BJ (cell line): ENCODE measurements around the gene LSM3. TPM values are rescaled to one million over a fixed set of nuclear protein-coding genes. Genes with fewer than 3 reads are reported as not detected.

ENCODE experiments used
- CTCF ChIA-PET: fragments of 350-600 bp; formaldehyde crosslinking; extraction: SDS; loops from one replicate; lab custom pipeline; 2021; ENCODE audit warnings: antibody characterized with exemption, inconsistent platforms; lab: Yijun Ruan, JAX
- POLR2A ChIA-PET: fragments of 300-600 bp; sonication (Branson Sonifier 250); formaldehyde crosslinking; extraction: SDS; loops from one replicate; lab custom pipeline; 2021; ENCODE audit warnings: antibody characterized with exemption; lab: Charles Lee
- DNase-seq: peaks from one replicate; pipeline ENCODE4 v3.0.0-alpha.2; 2011; ENCODE audit warnings: low read depth
- H3K27me3 ChIP-seq: 2 replicates; pipeline ENCODE4 v1.6.0; 2011; ENCODE audit warnings: low read length; ENCODE audit not compliant: control insufficient read depth, insufficient read depth
- H3K36me3 ChIP-seq: 2 replicates; pipeline ENCODE4 v1.5.1; 2011; ENCODE audit warnings: low read length; ENCODE audit not compliant: control insufficient read depth, insufficient read depth
- H3K4me3 ChIP-seq: 2 replicates; pipeline ENCODE4 v1.5.1; 2011; ENCODE audit warnings: low read depth, mild to moderate bottlenecking, control low read depth, low read length
- CTCF ChIP-seq: IDR thresholded peaks from 2 replicates; pipeline ENCODE4 v1.5.1; 2011; ENCODE audit warnings: low read depth, mild to moderate bottlenecking, control low read depth, inconsistent platforms, low read length, moderate library complexity; ENCODE audit not compliant: insufficient read depth
- polyA plus RNA-seq: library from polyadenylated mRNA; depleted of rRNA; stranded (reverse); fragments of >200 nt; gene quantifications from 2 replicates; pipeline ENCODE4 v1.2.3, GENCODE V29; 2011

LSM3 gene
- polyA plus RNA-seq, 1 experiment: 2.7 TPM

- H3K27me3 ChIP-seq: no peaks in the 10 kb centered on the region
- ChIA-PET CTCF (interaction anchor here (0.7 to 1.5 kb wide), 2 partner anchors 239 to 478 kb away, joined by 3 read pairs; no protein-coding TSS in a partner anchor), POLR2A (no interaction called here)
- H3K36me3 ChIP-seq: peaks cover 55% of the 10 kb centered on the region
- no peak overlapping the region for H3K4me3 ChIP-seq
- no peak for TF ChIP-seq CTCF
- DNase-seq: no peak
These were observed 43.0 kb upstream of the LSM3 start for GRCh38 chr3:14135581-14135980.

- no peak for TF ChIP-seq CTCF
- ChIA-PET POLR2A (no interaction called here), CTCF (no interaction called here)
- H3K4me3 ChIP-seq: no peak overlapping the region
- DNase-seq: no peak
- H3K36me3 ChIP-seq: peaks cover 50% of the 10 kb centered on the region
- no peaks in the 10 kb centered on the region for H3K27me3 ChIP-seq
These were observed 41.6 kb upstream of the LSM3 start for GRCh38 chr3:14137004-14137403.

GRCh38 chr3:14137445-14137844, 41.2 kb upstream of the LSM3 start:
- POLR2A ChIA-PET: no interaction called here
- CTCF ChIA-PET: no interaction called here
- H3K36me3 ChIP-seq: peaks cover 45% of the 10 kb centered on the region
- H3K4me3 ChIP-seq: no peak overlapping the region
- TF ChIP-seq CTCF: no peak
- H3K27me3 ChIP-seq: no peaks in the 10 kb centered on the region
- DNase-seq: no peak

GRCh38 chr3:14138109-14138877, 40.3 kb upstream of the LSM3 start:
- Histone ChIP-seq H3K27me3 (no peaks in the 10 kb centered on the region), H3K4me3 (no peak overlapping the region), H3K36me3 (peaks cover 41% of the 10 kb centered on the region)
- DNase-seq: no peak
- TF ChIP-seq CTCF: no peak
- POLR2A ChIA-PET: interaction anchor here (0.7 kb wide), 1 partner anchor 1032 kb away, joined by 3 read pairs; no protein-coding TSS in a partner anchor
- CTCF ChIA-PET: no interaction called here

- ChIA-PET POLR2A (interaction anchor here (0.7 kb wide), 1 partner anchor 1033 kb away, joined by 3 read pairs; no protein-coding TSS in a partner anchor), CTCF (no interaction called here)
- DNase-seq: no peak
- no peaks in the 10 kb centered on the region for H3K27me3 ChIP-seq
- no peak overlapping the region for H3K4me3 ChIP-seq
- peaks cover 33% of the 10 kb centered on the region for H3K36me3 ChIP-seq
- no peak for TF ChIP-seq CTCF
These were observed 39.5 kb upstream of the LSM3 start for GRCh38 chr3:14138878-14139655.
